Right renal pelvis (tissue), 4 donors: Measurements from ENCODE around the gene ST3GAL3. TPM values are rescaled to one million over a fixed set of nuclear protein-coding genes. Genes with fewer than 3 reads are reported as not detected.
"Not testable (repeated sequence)": the region's sequence is repeated elsewhere in the genome, so short reads cannot be mapped to it uniquely, and the experiment has no call there.

Source experiments
- DNase-seq, 4 donors: peaks; one replicate each; pipeline ENCODE4 v3.0.0-alpha.2; 2013; ENCODE audit warnings: low read depth in 4 of 4, low spot score in 3 of 4, missing footprints in 1 of 4
- polyA plus RNA-seq, 4 donors: library from polyadenylated mRNA; unstranded; fragments of 120-200 nt; gene quantifications; one replicate each; pipeline ENCODE4 v1.2.1, GENCODE V29; 2013; ENCODE audit not compliant: insufficient read length in 4 of 4

The ST3GAL3 gene
- polyA plus RNA-seq, 4 donors = 21.2 to 26.6 (median 21.6) TPM

DNA sequence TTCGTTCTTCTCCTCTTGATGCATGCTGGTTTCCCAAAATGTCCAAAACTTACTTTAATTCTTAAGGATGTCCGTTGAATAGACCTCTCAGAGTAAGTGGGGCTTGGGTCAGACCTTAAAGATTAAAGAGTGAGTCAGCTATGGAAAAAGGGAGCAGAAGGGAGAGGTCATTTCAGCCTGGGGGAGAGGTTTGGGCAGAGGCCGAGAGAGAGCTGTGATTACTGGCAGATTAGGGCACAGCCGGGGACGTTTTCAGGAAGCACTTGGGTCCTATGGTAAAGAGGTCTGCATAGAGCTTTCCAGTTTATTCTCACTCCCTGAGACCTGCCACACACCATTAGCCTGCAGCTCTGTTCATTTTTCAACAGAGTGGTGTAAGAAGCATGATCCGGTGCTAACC is 14.0 kb upstream of the ST3GAL3 start:
- DNase-seq = no peak

- DNase-seq = no peak
Measured at GRCh38 chr1:43699281-43699680, 8.1 kb upstream of the ST3GAL3 start.

GRCh38 chr1:43703836-43704235 is 3.5 kb upstream of the ST3GAL3 start:
- DNase-seq = no peak

DNA sequence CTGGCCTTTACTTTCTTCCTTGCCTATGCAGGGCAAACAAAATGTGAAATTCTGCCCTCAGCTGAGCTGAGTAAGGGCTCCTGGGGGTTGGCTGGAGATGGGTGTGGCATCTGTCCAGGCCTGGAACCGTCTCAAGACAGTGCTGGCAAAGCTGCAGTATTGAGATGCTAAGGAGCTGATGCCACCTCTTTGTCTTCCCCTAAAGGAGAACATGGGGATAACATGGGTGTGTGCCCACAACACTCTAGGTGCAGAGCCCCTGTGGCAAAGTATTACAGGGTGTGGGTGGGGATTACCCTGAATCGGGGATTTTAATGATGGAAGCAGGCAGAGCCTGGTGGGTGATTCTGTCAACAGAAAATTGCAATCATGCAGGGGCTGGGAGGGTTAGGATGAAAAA is 2.5 kb upstream of the ST3GAL3 start:
- no peak for DNase-seq

- no peak for DNase-seq
Measured at GRCh38 chr1:43705334-43705733, 2.0 kb upstream of the ST3GAL3 start.

GRCh38 chr1:43705982-43706597 is 1.2 kb upstream of the ST3GAL3 start:
- DNase-seq = no peak

- no peak for DNase-seq
Measured at GRCh38 chr1:43706598-43707189, 642 bp upstream of the ST3GAL3 start.

DNA sequence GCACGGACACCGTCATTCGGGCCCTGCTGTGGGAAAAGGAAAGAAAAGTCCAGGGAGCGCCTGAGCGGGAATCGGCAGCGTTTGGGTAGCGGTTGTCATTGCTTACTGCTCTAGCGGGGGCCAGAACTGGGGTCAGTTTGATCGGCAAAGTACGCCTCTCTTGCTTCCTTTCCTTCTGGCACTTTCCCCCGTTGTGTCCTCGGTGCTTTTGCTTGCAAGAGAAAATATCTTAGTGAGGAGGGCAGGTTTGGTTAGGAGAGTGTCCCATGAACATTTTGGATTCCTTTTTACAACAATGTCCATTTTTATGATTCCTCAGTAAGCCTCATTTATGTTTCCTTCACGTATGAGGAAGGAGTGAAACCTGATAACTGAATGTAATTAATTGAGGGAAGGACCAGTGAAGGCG is 670 bp downstream of the ST3GAL3 start:
- peak in 1 of 4 donors; percentile 29 for DNase-seq

DNA sequence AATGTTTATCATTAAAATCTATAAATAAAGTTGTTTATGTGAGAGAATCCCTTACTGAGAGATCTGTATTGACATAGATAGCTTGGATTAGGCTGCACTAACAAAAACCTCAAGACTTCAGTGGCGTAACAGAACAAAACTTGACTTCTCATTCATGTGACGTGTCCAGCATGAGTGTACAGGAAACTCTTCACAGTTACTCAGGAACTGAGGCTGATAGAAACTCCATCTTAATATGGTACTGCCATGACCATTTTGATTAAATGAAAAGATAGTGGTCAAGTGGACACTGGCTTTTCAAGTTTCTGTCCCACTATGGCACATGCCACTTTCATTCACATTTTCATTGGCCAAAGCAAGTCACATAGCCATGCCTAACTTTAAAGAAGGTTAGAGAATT is 3.7 kb downstream of the ST3GAL3 start:
- no peak for DNase-seq

DNA sequence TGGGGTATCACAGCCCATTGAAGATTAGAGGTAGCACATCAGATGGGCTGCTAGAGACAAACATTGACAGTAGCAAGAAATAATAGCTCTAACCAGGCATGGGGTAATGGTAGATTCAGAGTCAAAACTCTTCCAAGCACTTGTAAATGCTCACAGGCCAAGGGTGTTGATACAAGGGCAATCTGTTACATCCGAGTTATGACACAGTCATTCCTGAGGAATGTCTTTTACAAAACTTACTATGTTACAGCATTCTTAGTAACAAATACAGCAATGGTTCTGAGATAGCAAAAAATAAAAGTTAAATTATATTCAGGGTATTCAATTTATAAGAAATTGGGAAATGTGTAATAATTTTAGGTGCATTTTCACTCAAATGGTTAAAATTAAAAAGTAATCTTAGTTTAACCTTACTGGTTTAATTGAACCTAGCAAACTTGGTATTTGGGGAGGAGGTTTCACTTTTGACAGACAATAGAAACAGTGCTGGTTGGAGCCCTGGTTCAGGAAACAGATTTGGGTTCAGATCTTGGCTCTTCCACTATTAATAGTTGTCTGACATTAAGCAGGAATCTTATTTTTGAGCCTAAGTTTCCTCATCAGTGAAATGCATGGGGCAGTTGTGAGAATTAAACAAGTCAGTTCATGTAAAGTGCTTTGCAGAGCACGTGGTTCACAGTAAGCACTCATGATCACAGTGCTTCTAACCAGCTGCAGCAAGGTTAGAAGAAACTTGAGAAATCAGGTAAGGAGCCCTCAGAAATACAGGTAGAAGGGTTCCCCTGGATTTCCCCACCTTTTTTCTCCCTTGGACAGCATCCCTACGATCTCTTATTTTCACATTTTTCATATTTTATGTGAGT is 4.4 kb downstream of the ST3GAL3 start:
- no peak for DNase-seq

DNA sequence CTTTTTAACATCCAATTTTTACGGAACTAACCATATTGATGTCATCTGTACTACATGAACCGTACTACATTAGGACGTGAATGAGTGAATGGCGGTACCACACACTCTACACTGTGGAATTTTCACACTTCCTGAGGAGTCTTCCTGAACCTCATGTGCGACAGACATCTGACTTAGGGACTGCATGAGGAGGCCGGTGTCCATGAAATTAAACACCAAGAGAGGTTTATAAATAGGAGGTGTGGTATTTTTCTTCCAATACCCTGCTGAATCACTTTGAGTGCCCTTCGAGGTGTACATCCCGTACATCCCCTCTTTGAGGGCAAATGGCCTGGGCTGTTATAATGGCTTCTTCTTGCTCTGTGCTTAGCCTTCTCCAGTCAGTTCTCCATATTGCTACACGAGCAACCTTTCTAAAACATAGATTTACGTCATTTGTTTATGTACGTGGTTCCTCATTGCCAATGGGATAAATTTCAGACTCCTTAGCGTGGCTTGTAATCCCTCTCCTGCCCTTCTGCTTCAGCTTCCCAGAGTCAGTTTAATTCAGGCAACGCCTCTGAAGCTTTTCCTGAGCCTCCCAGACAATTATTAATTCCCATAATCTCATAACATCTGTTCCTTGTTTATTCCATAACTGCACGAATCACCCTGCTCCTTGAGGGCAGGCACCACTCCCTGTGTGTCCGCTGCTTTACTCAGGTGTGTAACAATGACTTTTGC is 9.4 kb downstream of the ST3GAL3 start:
- no peak for DNase-seq

DNA sequence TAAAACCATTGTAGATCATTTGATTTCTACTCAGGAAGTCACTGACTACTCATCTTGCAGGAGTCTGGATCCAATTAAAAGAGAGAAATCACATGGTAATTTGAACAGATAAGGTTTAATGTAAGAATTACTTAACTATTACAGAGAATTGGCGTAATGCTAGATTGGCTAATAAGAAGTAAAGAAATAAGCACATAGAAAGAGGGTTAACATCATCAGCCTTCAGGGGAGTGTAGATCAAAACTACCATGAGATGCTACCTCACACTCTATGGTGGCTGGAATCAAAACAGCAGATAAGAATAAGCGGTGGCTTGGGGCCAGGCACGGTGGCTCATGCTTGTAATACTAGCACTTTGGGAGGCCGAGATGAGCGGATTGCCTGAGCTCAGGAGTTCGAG is 11.7 kb downstream of the ST3GAL3 start:
- no peak for DNase-seq

GRCh38 chr1:43719670-43720419 is 12.5 kb downstream of the ST3GAL3 start:
- not testable (repeated sequence) for DNase-seq

DNA sequence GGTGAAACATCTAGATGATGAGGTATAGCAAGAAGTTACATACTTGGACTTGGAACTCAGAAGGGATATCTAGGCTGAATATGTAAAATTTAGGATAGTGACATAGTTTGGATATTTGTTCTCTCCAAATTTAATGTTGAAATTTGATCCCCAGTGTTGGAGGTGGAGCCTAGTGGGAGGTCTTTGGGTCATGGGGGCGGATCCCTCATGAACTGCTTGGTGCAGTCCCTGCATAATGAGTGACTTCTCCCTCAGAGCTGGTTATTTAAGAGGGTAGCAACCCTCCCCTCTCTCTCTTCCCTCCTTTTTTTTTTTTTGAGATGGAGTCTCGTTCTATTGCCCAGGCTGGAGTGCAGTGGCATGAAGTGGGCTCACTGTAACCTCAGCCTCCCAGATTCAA is 15.5 kb downstream of the ST3GAL3 start:
- no peak for DNase-seq

DNA sequence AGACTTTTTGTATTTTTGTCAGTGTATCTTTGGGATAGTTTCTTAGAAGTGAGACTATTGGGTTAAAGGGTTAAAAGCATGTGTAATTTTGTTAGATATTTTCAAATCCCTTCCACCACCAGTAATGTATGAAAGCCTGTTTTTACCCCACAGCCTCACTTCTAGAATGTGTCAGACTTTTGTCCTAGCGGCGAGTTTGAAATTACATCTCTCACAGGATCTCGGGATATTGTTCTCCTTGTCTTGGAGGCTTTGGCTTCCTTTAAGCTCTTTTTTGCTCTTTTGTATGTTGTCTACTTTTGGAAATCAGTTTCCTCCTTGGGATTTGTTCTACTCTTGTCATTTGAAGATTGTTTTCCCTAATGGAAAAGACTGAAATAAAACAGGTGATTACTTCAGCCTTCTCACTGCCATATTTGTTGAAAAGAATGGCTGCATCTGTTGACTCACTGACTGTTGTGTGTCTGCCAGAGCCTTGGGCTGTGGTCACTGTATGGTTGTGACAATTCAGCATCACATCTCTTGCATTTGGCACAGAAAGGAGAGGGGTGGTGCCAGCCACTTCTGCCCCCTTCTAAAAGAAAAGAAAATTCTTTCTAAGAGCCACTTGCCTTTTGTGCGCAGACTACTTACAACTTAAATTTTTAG is 22.6 kb downstream of the ST3GAL3 start:
- no peak for DNase-seq

GRCh38 chr1:43731867-43732531 is 24.7 kb downstream of the ST3GAL3 start:
- DNase-seq = no peak

- no peak for DNase-seq
Measured at GRCh38 chr1:43736819-43737218, 29.5 kb downstream of the ST3GAL3 start.

GRCh38 chr1:43742026-43742425 is 34.7 kb downstream of the ST3GAL3 start:
- no peak for DNase-seq

- no peak for DNase-seq
Measured at GRCh38 chr1:43743206-43743605, 35.9 kb downstream of the ST3GAL3 start.
